Measurements from ENCODE around the gene ARID5B.

ARID5B gene

DNA sequence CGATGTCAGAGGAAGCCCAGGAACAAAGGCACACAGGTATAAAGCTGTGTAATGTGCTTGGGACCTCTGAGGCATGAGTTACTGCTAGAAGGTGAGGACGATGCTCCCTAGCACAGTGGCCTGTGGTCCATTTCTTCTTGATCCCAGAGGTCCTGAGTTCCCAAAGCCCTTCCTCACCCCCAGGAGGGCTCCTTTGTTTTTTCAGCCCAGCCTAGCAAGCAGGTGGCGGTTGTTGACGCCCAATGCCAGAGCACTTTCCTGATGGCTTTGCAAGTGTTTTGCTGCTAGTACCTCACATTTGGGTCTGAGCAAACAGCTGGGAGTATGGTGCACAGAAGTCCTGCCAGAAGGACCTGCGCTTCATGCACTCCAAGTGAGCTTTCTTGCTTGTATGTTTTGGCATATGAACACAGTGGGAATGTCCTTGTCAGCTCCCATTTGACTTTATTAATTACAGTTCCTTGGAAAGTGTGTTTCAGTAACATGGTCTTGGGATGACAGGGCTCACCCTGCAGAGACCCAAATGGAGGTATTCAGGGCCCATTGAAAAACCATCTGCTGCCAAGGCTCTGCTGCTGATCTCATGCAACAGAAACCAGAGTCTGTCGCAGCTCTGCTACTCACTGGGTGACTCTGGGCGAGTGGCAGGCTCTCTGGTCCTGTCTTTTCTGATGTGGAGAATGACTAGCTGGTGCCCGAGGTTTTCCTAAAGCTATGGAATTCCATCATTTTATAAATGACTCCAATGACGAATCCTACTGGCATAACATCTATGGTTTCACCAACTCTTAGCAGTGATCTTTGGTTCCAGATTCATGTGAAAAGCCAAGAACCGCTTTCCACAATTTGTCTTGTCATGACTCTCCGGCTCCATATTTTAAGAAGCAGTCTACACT lies 134.9 kb downstream of the ARID5B start:
- no peak for DNase-seq (ENCODE audit: low spot score)

DNA sequence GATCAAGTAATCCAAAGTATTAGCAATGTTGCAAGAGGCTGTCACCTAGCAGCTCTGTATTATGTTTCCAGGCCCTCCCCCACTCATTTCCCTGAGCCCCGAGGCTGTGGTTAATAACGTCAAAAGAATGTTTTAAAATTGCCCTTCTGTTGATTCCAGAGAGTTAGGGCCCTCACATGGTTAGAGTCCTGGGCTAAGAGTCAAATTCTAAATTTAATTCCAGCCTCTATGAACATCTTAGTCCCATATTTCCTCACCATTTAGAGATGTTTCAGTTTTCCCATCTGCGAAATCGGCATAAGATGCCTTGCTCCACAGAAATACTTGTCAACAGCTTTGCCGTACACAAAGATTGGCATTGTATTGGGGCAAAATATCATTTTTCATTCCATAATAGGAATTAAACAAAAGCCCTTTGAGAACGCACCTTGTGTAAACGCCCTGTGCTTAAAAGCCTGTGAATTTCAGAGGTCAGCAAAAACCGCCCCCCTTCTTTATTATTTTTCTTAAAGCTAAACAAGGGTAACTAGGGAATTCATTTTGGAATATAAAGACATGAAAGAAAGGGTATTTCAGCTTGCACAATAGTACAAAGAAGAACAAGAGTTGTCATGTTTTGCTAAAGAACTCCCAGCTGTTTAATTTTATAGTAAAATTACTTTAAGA lies 135.8 kb downstream of the ARID5B start:
- DNase-seq (ENCODE audit: low spot score) = no peak

DNA sequence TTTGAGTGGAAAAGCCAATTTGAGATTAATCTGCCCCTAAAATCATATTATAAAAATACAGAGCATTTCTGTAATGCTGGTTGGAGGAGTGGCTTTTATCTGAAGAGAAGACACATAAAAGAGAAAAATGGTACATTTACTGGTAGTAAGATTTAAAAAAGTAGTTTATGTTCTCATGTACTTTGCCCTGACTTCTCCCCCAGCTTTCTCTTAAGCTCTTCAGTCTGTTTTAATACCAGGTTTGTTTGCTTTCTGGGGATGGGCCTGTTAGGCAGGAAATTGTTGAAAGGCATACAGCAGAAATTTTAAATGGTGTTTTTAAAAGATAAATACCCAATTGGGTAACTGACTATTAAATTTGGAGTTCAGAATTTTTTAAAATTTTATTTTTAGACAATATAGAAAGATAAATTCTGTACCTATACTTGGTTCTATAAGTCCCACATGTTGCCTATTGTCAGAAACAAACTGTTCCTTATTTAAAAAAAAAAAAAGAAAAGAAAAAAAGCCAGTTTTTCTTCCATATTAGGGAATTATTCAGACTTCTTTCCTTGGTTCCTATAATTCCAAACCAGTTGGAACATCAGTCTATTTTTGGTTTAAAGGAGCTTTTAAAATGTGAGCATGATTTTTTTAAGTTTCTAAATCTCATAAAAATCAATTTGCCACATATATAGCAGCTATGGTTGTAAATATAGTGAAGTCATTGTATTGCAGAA lies 136.6 kb downstream of the ARID5B start:
- no peak for DNase-seq (ENCODE audit: low spot score)

DNA sequence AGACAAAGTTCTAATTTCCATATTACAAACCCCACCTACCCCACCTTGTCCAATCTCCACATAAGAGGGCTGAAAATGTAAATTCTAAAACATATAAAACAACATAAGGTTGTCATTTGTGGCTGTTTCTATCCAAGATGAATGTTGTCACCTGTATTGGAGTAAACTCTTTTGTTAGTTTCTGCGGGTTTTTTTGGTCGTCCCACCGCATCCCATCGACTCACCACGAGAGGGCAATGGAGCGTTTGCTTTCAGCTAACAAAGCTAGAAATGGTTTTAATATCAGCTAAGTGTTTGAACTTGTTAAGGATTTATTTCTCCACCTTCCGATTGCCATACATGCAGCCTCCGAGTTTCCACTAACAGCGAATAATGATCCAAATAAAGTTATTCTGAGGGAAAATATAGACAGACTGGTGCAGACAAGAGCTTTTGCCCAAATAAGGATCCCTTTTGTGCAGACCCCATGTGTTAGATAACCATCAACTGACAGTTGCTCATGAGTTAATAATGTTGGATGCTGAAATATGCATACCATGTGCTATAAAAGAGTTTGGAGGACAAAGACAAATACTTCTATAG lies 137.2 kb downstream of the ARID5B start:
- DNase-seq (ENCODE audit: low spot score) = no peak

DNA sequence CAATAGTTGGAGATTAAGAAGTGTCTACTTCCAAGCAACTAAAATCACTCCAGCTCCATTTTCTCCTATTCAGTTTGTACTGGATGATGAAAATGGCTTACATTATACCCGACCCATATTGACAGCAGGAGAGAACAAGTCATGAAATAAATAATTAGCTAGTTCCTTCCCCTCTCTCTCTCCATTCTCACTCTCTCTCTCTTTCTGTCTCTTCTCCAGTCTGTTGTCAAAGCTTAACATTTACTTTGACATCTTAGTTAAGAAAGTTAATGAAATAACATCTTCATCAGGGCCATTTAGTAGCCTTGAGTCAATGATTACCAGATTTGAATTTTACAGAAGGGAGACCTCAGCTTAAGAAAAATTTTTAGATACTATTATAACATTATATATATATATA lies 138.5 kb downstream of the ARID5B start:
- DNase-seq (ENCODE audit: low spot score) = no peak

- no peak for DNase-seq (ENCODE audit: low spot score)
Observed at GRCh38 chr10:62040881-62041280, 139.4 kb downstream of the ARID5B start.

- DNase-seq (ENCODE audit: low spot score) = no peak
Observed at GRCh38 chr10:62043421-62044021, 142.0 kb downstream of the ARID5B start.

DNA sequence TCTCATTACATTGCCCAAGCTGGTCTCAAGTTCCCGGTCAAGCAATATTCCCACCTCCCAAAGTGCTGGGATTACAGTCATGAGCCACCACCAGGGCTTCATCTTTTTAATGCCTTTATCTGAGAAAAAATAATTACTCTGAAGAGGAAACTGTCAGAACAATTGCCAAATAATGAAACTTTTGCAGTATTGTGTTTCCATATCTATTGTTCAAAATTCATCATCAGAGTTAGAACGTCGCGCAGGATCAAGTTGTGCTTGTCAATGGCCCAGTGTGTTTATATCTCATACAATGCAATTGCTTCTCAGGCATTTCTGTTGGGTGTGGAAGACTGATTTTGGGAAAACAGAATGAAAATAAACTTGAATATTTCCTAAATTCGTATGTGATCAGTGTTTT lies 143.1 kb downstream of the ARID5B start:
- no peak for DNase-seq (ENCODE audit: low spot score)

- DNase-seq (ENCODE audit: low spot score) = no peak
Observed at GRCh38 chr10:62045765-62046521, 144.4 kb downstream of the ARID5B start.

- no peak for DNase-seq (ENCODE audit: low spot score)
Observed at GRCh38 chr10:62046522-62047227, 145.2 kb downstream of the ARID5B start.

DNA sequence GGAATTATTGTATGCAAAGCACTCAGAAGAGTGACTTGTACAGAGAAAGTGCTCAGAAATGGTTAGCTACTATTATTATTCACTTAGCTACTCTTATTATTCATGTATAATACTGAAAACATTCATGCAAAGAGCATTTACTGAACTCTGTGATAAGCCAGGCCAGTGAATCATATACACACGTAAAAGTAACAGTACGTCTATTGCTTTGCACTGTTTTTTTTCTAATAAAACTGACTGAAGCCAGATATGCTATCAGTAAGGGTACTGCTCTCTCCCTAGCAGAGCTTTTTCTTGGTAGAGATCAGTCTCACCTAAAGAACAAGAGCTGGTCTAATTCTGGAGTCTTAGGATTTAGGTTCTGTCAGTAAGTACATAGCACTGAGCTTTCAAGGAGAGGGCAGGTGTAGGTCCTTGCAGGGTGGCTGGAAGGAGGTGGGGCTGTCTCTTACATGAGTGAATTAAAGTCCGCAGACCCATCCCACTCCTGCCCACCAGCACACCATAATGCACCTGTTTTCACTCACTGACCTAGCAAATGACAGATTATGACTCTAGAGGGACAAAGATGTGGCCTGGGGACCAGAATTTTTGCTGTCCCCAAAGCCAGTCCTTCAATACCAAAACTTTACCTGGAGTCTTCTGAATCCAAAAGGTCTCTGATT lies 145.9 kb downstream of the ARID5B start:
- DNase-seq (ENCODE audit: low spot score) = no peak

- DNase-seq (ENCODE audit: low spot score) = no peak
Observed at GRCh38 chr10:62047960-62048383, 146.5 kb downstream of the ARID5B start.

DNA sequence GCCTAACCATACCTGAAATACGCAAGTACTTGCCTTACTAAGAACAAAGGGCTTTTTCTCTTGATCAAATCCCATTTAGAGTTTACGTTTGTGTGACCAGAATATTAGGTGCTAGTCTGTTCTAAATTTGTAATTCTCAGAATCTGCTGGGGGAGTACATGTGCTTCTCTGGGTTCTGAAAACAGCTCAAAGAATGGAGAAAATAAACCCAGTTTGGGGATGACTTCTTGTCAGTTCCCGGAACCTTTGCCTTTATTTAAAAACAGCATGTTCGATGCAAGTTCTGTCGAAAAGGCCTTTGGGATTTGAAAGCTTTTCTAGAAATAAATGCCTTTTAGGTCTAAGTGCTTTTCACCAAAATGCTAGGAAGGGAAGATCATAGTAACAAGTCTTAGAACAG lies 147.0 kb downstream of the ARID5B start:
- no peak for DNase-seq (ENCODE audit: low spot score)

DNA sequence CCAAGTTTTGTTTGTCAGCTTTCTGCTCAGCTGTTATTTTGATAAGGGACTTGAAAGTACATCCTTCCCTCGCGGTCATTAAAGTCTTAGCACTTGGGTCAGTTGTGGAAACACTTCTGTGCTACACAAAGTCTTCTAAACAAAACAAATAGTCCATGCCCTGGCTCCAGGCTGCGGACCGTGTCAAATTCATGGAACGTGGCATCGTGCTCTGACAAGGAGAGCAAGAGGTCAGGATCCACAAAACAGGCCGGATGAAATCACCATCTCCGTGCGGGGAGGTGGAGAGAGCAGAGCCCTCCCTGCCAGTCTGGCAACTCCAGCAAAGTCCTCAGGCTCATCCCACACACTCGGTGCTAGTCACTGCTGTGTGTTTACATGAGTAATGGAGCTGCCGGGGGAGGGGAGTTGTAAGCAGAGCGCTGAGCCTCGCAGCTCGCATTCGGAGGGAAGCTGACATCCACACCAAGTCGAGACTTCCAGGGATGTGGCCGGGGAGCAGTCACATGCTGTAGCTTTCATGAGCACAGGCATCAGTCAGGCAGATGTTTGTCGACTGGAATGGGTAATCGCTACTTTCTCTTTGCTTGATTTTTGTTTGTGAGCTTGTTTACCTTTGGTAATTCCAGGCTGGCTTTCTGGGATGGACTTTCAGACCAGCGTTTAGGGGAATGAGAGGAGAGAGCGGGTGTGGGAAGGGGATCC lies 147.6 kb downstream of the ARID5B start:
- no peak for DNase-seq (ENCODE audit: low spot score)

DNA sequence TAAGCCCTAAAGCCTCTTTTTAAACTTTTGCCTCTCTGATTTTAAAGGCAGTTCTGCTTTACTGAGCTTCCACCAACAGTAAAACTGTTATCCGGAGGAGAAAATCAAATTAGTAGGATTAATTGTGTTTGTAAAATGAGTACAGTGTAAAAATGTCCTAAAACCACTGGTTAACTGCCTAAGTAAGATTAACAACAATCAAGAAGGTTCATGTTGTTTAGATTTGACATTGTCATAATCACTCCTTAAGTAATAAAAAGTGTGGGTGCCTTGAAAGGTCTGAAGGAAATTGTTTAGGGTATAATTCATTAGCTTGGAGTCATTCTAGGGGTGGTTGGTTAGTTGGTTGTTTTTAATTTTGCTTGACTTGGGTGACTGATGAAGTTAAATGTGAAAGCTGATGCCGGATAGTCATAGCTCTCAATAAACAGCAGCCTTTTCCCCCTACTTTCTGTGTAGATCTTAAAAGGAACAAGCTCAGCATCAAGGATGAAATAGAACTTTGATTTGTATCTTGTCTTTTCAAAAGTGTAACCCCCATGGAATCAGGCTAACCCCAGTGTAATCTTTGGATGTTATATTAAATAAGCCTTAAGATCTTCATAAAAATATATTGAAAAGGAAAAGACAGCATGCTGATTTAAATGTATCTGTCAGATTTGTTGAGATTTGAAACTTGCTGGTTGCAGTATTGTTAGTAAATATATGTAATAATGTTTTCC lies 148.3 kb downstream of the ARID5B start:
- no peak for DNase-seq (ENCODE audit: low spot score)

DNA sequence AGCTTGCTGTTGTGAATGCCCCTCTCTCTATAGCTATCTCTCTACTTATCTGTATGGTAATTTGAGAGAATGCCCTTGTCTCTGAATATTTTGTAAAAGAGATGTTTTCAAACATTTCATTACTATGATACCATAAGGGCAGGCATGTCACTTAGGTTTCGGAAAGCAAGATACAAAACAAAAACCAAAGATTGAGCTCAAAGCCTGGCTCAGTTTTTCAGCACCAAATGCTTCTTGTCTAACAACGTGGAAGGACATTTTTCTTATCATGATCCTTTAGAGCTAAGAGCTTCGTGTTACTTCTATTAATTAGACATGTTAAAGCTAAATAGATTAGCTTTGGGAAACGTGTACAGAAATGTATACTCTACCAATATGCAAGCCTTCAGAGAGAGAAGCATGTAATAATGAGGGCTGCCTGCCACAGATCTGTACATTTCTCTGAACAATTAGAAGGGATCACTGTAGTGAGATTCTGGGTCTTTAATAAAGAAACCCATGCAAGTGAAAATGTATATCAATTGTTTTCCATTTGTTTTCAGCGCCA lies 148.9 kb downstream of the ARID5B start:
- DNase-seq (ENCODE audit: low spot score) = no peak

GRCh38 chr10:62050893-62051433 lies 149.5 kb downstream of the ARID5B start:
- DNase-seq (ENCODE audit: low spot score) = no peak

GRCh38 chr10:62052276-62052675 lies 150.8 kb downstream of the ARID5B start:
- no peak for DNase-seq (ENCODE audit: low spot score)

Measured in hematopoietic multipotent progenitor cell treated with erythropoietin and hydrocortisone succinate and interleukin-3 and kit ligand, for 17 days (in vitro differentiated cells).